ENCODE results near the gene SMOC2.

GRCh38 chr6:168403370-168404005 is 37.5 kb upstream of the SMOC2 start:
- TF ChIP-seq CTCF (IDR thresholded peaks at IDR 0.05) (no peak), POLR2A (IDR thresholded peaks at IDR 0.05) (no peak), EP300 (IDR thresholded peaks at IDR 0.05) (no peak)

All from tibial nerve (tissue), 4 donors.